ENCODE data around the gene TBX1. TPM values are rescaled to one million over a fixed set of nuclear protein-coding genes. Genes with fewer than 3 reads are reported as not detected.

TBX1 gene
- total RNA-seq, 4 donors from 2014 or later = 0.18 to 4.4 (median 0.26) TPM

DNA sequence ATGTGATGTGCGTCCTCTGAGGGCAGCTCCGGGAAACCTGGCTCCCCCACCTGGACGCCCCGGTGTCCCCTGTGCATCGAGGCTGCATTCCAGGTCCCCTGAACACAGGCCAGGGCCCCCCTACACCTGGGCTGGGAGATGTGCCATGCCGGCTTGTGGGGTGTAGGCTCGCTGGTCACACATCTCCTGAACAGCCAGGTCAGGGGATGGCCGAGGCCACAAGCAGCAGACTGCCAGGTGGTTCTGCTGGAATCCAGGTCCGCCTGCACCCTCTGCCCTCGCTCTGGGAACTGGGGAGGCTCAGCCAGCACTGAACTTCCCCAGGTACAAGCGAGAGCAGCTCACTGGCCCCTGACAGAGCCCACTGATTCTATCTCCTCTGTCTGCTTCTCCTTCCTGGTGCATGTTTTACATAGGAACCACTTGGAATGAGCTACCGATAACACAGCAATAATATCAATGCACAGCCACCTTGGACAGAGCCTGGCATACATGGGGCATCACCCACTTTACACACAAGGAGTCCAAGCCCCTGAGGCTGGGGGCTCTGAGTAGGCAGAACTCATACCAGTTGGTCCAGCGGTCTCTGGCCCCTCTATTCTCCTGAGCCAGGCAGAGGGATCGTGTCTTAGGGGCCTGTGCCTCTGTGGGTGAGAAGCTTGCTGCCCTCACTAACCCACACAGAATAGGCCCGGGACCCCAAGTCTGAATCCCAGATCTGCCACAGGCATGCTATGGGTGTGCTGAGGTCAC is 46.8 kb downstream of the TBX1 start:
- H3K4me3 ChIP-seq = no peak overlapping the region
- TF ChIP-seq, protein P1, sequence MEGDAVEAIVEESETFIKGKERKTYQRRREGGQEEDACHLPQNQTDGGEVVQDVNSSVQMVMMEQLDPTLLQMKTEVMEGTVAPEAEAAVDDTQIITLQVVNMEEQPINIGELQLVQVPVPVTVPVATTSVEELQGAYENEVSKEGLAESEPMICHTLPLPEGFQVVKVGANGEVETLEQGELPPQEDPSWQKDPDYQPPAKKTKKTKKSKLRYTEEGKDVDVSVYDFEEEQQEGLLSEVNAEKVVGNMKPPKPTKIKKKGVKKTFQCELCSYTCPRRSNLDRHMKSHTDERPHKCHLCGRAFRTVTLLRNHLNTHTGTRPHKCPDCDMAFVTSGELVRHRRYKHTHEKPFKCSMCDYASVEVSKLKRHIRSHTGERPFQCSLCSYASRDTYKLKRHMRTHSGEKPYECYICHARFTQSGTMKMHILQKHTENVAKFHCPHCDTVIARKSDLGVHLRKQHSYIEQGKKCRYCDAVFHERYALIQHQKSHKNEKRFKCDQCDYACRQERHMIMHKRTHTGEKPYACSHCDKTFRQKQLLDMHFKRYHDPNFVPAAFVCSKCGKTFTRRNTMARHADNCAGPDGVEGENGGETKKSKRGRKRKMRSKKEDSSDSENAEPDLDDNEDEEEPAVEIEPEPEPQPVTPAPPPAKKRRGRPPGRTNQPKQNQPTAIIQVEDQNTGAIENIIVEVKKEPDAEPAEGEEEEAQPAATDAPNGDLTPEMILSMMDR (IDR thresholded peaks at IDR 0.05) = no peak
- TF ChIP-seq POLR2A (IDR thresholded peaks at IDR 0.05) = no peak
- intact Hi-C loops (cut with DNase I) = no loop called here
- peak overlapping the region in 3 of 4 donors; percentile 39 to 61 (median 41) for H3K27ac ChIP-seq
- H3K36me3 ChIP-seq = no peaks in the 10 kb centered on the region
- WGBS, 2 donors = 100% methylated on average over 4 of the region's 15 CpGs; no CpG with 5 or more reads in 1 of the 2 donors
- DNase-seq = no peak
- no peaks in the 10 kb centered on the region for H3K9me3 ChIP-seq
- H3K4me1 ChIP-seq = peaks cover 16 to 75% (median 35%) of the 10 kb centered on the region in 3 donors
- H3K27me3 ChIP-seq = no peaks in the 10 kb centered on the region

DNA sequence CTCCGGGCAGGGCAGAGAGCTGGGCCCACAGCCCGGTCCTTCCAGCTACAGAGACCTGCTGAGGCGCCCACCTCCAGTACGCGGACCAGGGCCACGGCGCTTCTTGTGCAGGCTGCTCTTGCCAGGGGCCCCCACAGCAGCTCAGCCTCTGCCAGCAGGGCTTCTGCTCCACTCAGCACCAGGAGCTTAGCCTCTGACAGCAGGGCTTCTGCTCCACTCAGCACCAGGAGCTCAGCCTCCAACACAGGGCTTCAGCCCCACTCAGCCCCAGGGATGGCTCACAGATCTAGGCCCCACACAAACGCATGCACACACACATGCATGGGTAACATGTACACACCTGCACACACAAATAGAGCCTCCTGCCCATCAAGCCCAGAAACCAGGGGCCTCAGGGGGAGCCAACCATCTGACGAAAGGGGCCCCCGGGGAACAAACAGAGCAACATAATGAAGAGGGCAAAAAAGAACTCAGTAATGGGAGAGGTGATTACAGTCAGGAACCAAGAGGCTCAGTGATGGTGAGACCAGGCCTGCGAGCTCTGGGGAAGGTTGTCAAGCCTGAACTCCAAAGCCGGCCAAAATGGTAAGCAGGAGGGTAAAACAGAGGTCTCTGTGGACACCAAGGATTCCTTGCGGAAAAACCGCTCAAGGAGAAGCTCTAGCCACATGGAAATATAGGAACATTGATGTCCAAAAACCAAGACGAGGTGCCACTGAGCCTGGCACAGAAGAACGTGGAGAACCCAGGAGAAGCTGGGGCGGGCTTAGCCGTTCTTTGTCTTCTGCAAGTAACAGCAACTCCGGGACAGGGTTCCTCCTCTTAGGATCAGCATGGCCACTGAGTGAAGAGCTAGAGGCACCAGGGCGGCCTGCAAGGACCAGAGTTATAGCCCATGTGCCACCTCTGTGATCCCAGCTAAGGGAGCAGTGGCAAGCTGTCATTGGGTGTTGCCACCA is 47.6 kb downstream of the TBX1 start:
- Histone ChIP-seq H3K27me3 (no peaks in the 10 kb centered on the region), H3K4me1 (peaks cover 16 to 71% (median 35%) of the 10 kb centered on the region in 3 donors), H3K9me3 (no peaks in the 10 kb centered on the region), H3K27ac (no peak overlapping the region), H3K4me3 (no peak overlapping the region), H3K36me3 (no peaks in the 10 kb centered on the region)
- DNase-seq = no peak
- TF ChIP-seq, protein P1 (IDR thresholded peaks at IDR 0.05) = no peak
- no peak for TF ChIP-seq POLR2A (IDR thresholded peaks at IDR 0.05)
- 90 to 93% methylated on average over 10 to 16 of the region's 20 CpGs for WGBS, 2 donors
- intact Hi-C loops (cut with DNase I) = no loop called here

DNA sequence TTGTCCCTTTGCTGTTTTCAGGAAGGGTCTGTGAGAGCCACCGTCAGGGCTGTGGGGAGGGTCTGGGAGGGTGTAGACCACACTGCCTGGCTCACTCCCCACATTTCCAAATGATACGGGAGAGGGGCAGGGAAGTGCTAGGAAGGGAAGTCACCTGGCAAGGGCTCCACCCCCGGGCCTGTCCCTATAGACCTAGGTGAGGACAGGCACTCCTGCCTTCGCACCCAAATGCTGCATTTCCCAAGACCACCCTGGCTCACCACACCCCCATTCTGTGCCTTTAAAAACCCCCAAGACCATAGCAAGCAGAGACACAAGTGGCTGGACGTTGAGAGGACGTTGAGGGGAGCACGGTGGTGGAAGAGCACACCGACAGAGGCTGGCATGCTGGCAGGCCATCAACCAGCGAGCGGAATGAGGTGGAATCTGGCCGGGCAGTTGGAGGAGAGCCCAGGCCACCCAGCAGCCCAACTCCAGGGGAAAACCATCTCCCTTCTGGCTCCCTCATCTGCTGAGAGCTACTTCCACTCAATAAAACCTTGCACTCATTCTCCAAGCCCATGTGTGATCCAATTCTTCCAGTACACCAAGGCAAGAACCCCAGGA is 48.4 kb downstream of the TBX1 start:
- intact Hi-C loops (cut with DNase I) = no loop called here
- TF ChIP-seq, protein P1 (IDR thresholded peaks at IDR 0.05) = no peak
- TF ChIP-seq POLR2A (IDR thresholded peaks at IDR 0.05) = no peak
- Histone ChIP-seq H3K4me3 (no peak overlapping the region), H3K36me3 (no peaks in the 10 kb centered on the region), H3K9me3 (no peaks in the 10 kb centered on the region), H3K4me1 (peaks cover 16 to 63% (median 35%) of the 10 kb centered on the region in 3 donors), H3K27me3 (no peaks in the 10 kb centered on the region), H3K27ac (no peak overlapping the region)
- no peak for DNase-seq
- WGBS, 2 donors = 80 to 93% methylated on average over 1 to 10 of the region's 11 CpGs

DNA sequence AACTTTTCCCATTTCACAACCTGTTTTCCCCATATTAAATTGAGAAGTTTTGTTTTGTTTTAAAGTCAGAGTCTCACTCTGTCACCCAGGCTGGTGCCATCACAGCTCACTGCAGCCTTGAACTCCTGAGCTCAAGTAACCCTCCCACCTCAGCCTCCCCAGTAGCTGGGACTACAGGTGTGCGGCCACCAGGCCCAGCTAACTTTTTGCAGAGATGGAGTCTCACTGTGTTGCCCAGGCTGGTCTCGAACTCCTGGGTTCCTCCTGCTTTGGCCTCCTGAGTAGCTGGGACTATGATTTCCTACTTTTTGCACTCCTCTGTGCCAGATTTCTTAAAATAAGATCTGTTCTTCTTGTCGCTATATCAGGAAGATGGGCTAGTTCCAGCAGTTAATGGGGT is 49.2 kb downstream of the TBX1 start:
- intact Hi-C loops (cut with DNase I) = no loop called here
- Histone ChIP-seq H3K4me1 (peaks cover 16 to 56% (median 35%) of the 10 kb centered on the region in 3 donors), H3K36me3 (no peaks in the 10 kb centered on the region), H3K27me3 (no peaks in the 10 kb centered on the region), H3K9me3 (no peaks in the 10 kb centered on the region), H3K27ac (no peak overlapping the region), H3K4me3 (no peak overlapping the region)
- TF ChIP-seq, protein P1 (IDR thresholded peaks at IDR 0.05) = no peak
- TF ChIP-seq POLR2A (IDR thresholded peaks at IDR 0.05) = no peak
- DNase-seq = no peak
- WGBS, 2 donors = 90 to 100% methylated on average over 2 to 3 of the region's 3 CpGs
